Kidney (tissue), 14 donors: ENCODE measurements around the gene FADS2. TPM values are rescaled to one million over a fixed set of nuclear protein-coding genes. Genes with fewer than 3 reads are reported as not detected.

ENCODE experiments used
- DNase-seq, 5 donors: peaks; one replicate each; pipeline ENCODE4 v3.0.0-alpha.2; 2013 to 2020
- FAIRE-seq: peaks from 2 replicates; lab custom pipeline; 2012; peaks lifted over from hg19 to GRCh38; lab: Jason Lieb, UNC
- H3K27ac ChIP-seq, 2 donors: one replicate each; pipeline ENCODE4 v1.7.0; 2013; ENCODE audit warnings: low read depth in 2 of 2, low read length in 2 of 2, inconsistent platforms in 1 of 2
- H3K27me3 ChIP-seq: one replicate; pipeline ENCODE4 v1.7.1; 2013; ENCODE audit warnings: low read length, inconsistent platforms; ENCODE audit not compliant: control insufficient read depth, insufficient read depth
- H3K36me3 ChIP-seq, 3 donors: one replicate each; pipeline versions ENCODE4 v1.7.0 to v1.7.1; 2013; ENCODE audit warnings: low read length in 3 of 3, control low read depth in 1 of 3, inconsistent platforms in 1 of 3; ENCODE audit not compliant: insufficient read depth in 3 of 3, control insufficient read depth in 2 of 3
- H3K4me1 ChIP-seq, 3 donors: one replicate each; pipeline versions ENCODE4 v1.7.0 to v1.7.1; 2013; ENCODE audit warnings: low read length in 3 of 3, inconsistent platforms in 1 of 3, low read depth in 1 of 3; ENCODE audit not compliant: control insufficient read depth in 2 of 3, insufficient read depth in 2 of 3
- H3K4me3 ChIP-seq, 3 donors: one replicate each; pipeline versions ENCODE4 v1.7.0 to v1.8.1; 2013; ENCODE audit warnings: low read length in 3 of 3, control low read depth in 1 of 3, inconsistent platforms in 1 of 3
- H3K9ac ChIP-seq, 3 donors: one replicate each; pipeline versions ENCODE4 v1.7.0 to v1.7.1; 2013; ENCODE audit warnings: low read length in 3 of 3, control low read depth in 1 of 3, inconsistent platforms in 1 of 3
- H3K9me3 ChIP-seq, 3 donors: one replicate each; pipeline versions ENCODE4 v1.7.0 to v1.7.1; 2013; ENCODE audit warnings: low read length in 3 of 3, control low read depth in 1 of 3, inconsistent platforms in 1 of 3; ENCODE audit not compliant: control insufficient read depth in 2 of 3, insufficient read depth in 1 of 3
- CTCF ChIP-seq: IDR thresholded peaks from 3 replicates; pipeline ENCODE4 v1.5.1; 2012; ENCODE audit warnings: mild to moderate bottlenecking, moderate library complexity, borderline replicate concordance; ENCODE audit not compliant: insufficient read depth; ENCODE audit errors: extremely low read depth
- intact Hi-C: fragments of 100-400 bp; cut with DNase I; formaldehyde crosslinking; loops from one replicate; pipeline ENCODE4 v1.11.1; 2022
- polyA plus RNA-seq: library from polyadenylated mRNA; stranded (reverse); fragments of 350-450 nt; fragmentation: Illumina TruSeq; extraction: RNeasy Lipid Tissue Mini Kit (QIAGEN cat#74804); gene quantifications from one replicate; pipeline ENCODE4 v1.2.3, GENCODE V29; 2014; ENCODE audit warnings: low read depth, low replicate concordance; ENCODE audit not compliant: insufficient read depth
- total RNA-seq: library from RNA; stranded (reverse); fragmentation: NEBNext Ultra II Directional; extraction: Animal tissue kit (Norgen Biotek cat#: 25700); gene quantifications from one replicate; pipeline ENCODE4 v1.2.1, GENCODE V29; 2021
- donor health status: control.
- donor health status: control.
- donor health status: control.
- donor health status: control.
- donor health status: control.
- donor health status: DM: yes; HTN: yes; CAD: no.
- donor health status: Normal renal cell carcinoma (clear cell type).

FADS2 gene
- total and polyA plus RNA-seq, 2 donors from 2014 or later = 9.8 to 49.2 TPM

GRCh38 chr11:61912991-61913698, 85.0 kb downstream of the FADS2 start:
- no peak for TF ChIP-seq CTCF
- Histone ChIP-seq H3K36me3 (no peaks in the 10 kb centered on the region), H3K9me3 (no peaks in the 10 kb centered on the region), H3K4me3 (no peak overlapping the region), H3K4me1 (peaks cover 0 to 18% (median 11%) of the 10 kb centered on the region in 3 donors), H3K27ac (no peak overlapping the region), H3K9ac (no peak overlapping the region), H3K27me3 (no peaks in the 10 kb centered on the region)
- DNase-seq (no peak), FAIRE-seq (no peak)
- intact Hi-C loops = no loop called here

- TF ChIP-seq CTCF = no peak
- Histone ChIP-seq H3K4me3 (no peak overlapping the region), H3K9ac (no peak overlapping the region), H3K4me1 (peaks cover 0 to 19% (median 6%) of the 10 kb centered on the region in 3 donors), H3K27me3 (no peaks in the 10 kb centered on the region), H3K9me3 (no peaks in the 10 kb centered on the region), H3K36me3 (no peaks in the 10 kb centered on the region), H3K27ac (no peak overlapping the region)
- intact Hi-C loops = no loop called here
- FAIRE-seq (no peak), DNase-seq (no peak)
These were observed 85.7 kb downstream of the FADS2 start for GRCh38 chr11:61913699-61914395.

GRCh38 chr11:61914471-61915171, 86.5 kb downstream of the FADS2 start:
- no peak for FAIRE-seq
- H3K4me1 ChIP-seq = peaks cover 0 to 22% (median 5%) of the 10 kb centered on the region in 3 donors
- H3K4me3 ChIP-seq = no peak overlapping the region

More at GRCh38 chr11:61914471-61915171, 86.5 kb downstream of the FADS2 start:
- no peaks in the 10 kb centered on the region for H3K27me3 ChIP-seq
- no peak for TF ChIP-seq CTCF
- no peaks in the 10 kb centered on the region for H3K36me3 ChIP-seq
- no peak for DNase-seq
- H3K9ac ChIP-seq = no peak overlapping the region
- no peak overlapping the region for H3K27ac ChIP-seq
- intact Hi-C loops = no loop called here
- no peaks in the 10 kb centered on the region for H3K9me3 ChIP-seq
